DND-41 (cell line): Measurements from ENCODE around the gene LRRC55.

ENCODE experiments used
- CTCF ChIP-seq: IDR thresholded peaks from 2 replicates; pipeline ENCODE4 v1.5.1; 2012; ENCODE audit warnings: borderline replicate concordance, low read length, moderate library complexity, mild to moderate bottlenecking; ENCODE audit not compliant: poor library complexity, severe bottlenecking; ENCODE audit errors: extremely low read depth
- EZH2 ChIP-seq: IDR thresholded peaks from 3 replicates; pipeline ENCODE4 v1.6.1; 2012; ENCODE audit warnings: borderline replicate concordance, low read depth, mild to moderate bottlenecking, moderate library complexity, low read length, inconsistent platforms; ENCODE audit not compliant: severe bottlenecking

- TF ChIP-seq CTCF (no peak), EZH2 (no peak)
Measured at GRCh38 chr11:57214494-57214893, 32.7 kb downstream of the LRRC55 start.
